ENCODE results near the gene BBS9.
"Not testable (repeated sequence)": the region's sequence is repeated elsewhere in the genome, so short reads cannot be mapped to it uniquely, and the experiment has no call there.

Gene BBS9

GRCh38 chr7:33298848-33299247, 169.5 kb downstream of the BBS9 start:
- no peak for TF ChIP-seq CTCF (IDR thresholded peaks at IDR 0.05; ENCODE audit: extremely low read depth, insufficient read depth, missing control alignments)
- in situ Hi-C loops (cut with MboI; ENCODE audit: low pct_unique_long_range_greater_than_20kb, low sequenced_read_pairs, unreplicated experiment): no loop called here
- no peak for DNase-seq (ENCODE audit: low spot score)

GRCh38 chr7:33299425-33299824, 170.1 kb downstream of the BBS9 start:
- TF ChIP-seq CTCF (IDR thresholded peaks at IDR 0.05; ENCODE audit: extremely low read depth, insufficient read depth, missing control alignments): no peak
- in situ Hi-C loops (cut with MboI; ENCODE audit: low pct_unique_long_range_greater_than_20kb, low sequenced_read_pairs, unreplicated experiment): no loop called here
- no peak for DNase-seq (ENCODE audit: low spot score)

GRCh38 chr7:33300131-33300530, 170.8 kb downstream of the BBS9 start:
- no peak for DNase-seq (ENCODE audit: low spot score)
- no peak for TF ChIP-seq CTCF (IDR thresholded peaks at IDR 0.05; ENCODE audit: extremely low read depth, insufficient read depth, missing control alignments)
- in situ Hi-C loops (cut with MboI; ENCODE audit: low pct_unique_long_range_greater_than_20kb, low sequenced_read_pairs, unreplicated experiment): no loop called here

- TF ChIP-seq CTCF (IDR thresholded peaks at IDR 0.05; ENCODE audit: extremely low read depth, insufficient read depth, missing control alignments): no peak
- no peak for DNase-seq (ENCODE audit: low spot score)
- in situ Hi-C loops (cut with MboI; ENCODE audit: low pct_unique_long_range_greater_than_20kb, low sequenced_read_pairs, unreplicated experiment): no loop called here
Observed at GRCh38 chr7:33300742-33301141, 171.4 kb downstream of the BBS9 start.

- in situ Hi-C loops (cut with MboI; ENCODE audit: low pct_unique_long_range_greater_than_20kb, low sequenced_read_pairs, unreplicated experiment); DNase-seq (ENCODE audit: low spot score): not testable (repeated sequence)
Observed at GRCh38 chr7:33303978-33304557, 174.7 kb downstream of the BBS9 start.

GRCh38 chr7:33307205-33307604, 177.8 kb downstream of the BBS9 start:
- TF ChIP-seq CTCF (IDR thresholded peaks at IDR 0.05; ENCODE audit: extremely low read depth, insufficient read depth, missing control alignments): no peak
- in situ Hi-C loops (cut with MboI; ENCODE audit: low pct_unique_long_range_greater_than_20kb, low sequenced_read_pairs, unreplicated experiment): no loop called here

GRCh38 chr7:33310546-33310945, 181.2 kb downstream of the BBS9 start:
- in situ Hi-C loops (cut with MboI; ENCODE audit: low pct_unique_long_range_greater_than_20kb, low sequenced_read_pairs, unreplicated experiment): no loop called here
- DNase-seq (ENCODE audit: low spot score): no peak
- TF ChIP-seq CTCF (IDR thresholded peaks at IDR 0.05; ENCODE audit: extremely low read depth, insufficient read depth, missing control alignments): no peak

More at GRCh38 chr7:33307205-33307604, 177.8 kb downstream of the BBS9 start:
- DNase-seq (ENCODE audit: low spot score): no peak
